Adrenal gland (tissue), 12 donors: Measurements from ENCODE around the gene TMEM245. TPM values are rescaled to one million over a fixed set of nuclear protein-coding genes. Genes with fewer than 3 reads are reported as not detected.

Experiments used
- DNase-seq, 7 donors: peaks; one replicate each; pipeline ENCODE4 v3.0.0-alpha.2; 2019 to 2020
- H3K27ac ChIP-seq, 5 donors: fragments of 200-600 bp; sonication (generic) in 4 of 5; 1 replicate in 3 of 5; 2 replicates in 2 of 5; pipeline versions ENCODE4 v1.5.1 to v1.8.0; 2016 to 2020; ENCODE audit warnings: mild to moderate bottlenecking in 1 of 5
- H3K27me3 ChIP-seq: fragments of 200-600 bp; 2 replicates; pipeline ENCODE4 v1.8.0; 2021
- H3K36me3 ChIP-seq, 2 donors: fragments of 200-600 bp; replicated peaks in 1 of 2; 1 replicate in 1 of 2; 2 replicates in 1 of 2; pipeline versions ENCODE4 v1.5.1 to v1.8.0; 2018 to 2022
- H3K4me1 ChIP-seq, 2 donors: fragments of 200-600 bp; replicated peaks in 1 of 2; 1 replicate in 1 of 2; 2 replicates in 1 of 2; pipeline versions ENCODE4 v1.5.1 to v1.8.0; 2018 to 2021
- H3K4me3 ChIP-seq, 4 donors: fragments of 200-600 bp; sonication (generic) in 3 of 4; one replicate each; pipeline ENCODE4 v1.5.1; 2016 to 2018
- H3K9me3 ChIP-seq, 3 donors: fragments of 200-600 bp; sonication (generic) in 1 of 3; replicated peaks in 1 of 3; 1 replicate in 2 of 3; 2 replicates in 1 of 3; pipeline versions ENCODE4 v1.5.1 to v1.8.0; 2016 to 2021
- CTCF ChIP-seq, 6 experiments: fragments of 450-650 bp in 4 of 6; fragments of 200-600 bp in 2 of 6; sonication (generic) in 1 of 6; IDR thresholded peaks; 1 replicate in 5 of 6; 2 replicates in 1 of 6; pipeline versions ENCODE4 v1.5.1 to v1.8.0; 2016 to 2021; ENCODE audit warnings: antibody characterized with exemption in 6 of 6, mild to moderate bottlenecking in 2 of 6, moderate library complexity in 1 of 6
- POLR2A ChIP-seq, 2 donors: fragments of 450-650 bp; IDR thresholded peaks; one replicate each; pipeline ENCODE4 v1.6.1; 2017; ENCODE audit warnings: antibody characterized with exemption in 2 of 2, mild to moderate bottlenecking in 2 of 2, moderate library complexity in 1 of 2
- WGBS, 4 donors: extraction: QIAGEN DNeasy Blood & Tissue Kit in 2 of 4; methylation state at CpG; one replicate each; pipeline versions ENCODE4 v1.1.5 to v1.1.7; 2013 to 2017; 5-methylcytosine and 5-hydroxymethylcytosine counted together
- intact Hi-C, 2 donors: fragments of 100-400 bp; cut with DNase I; formaldehyde crosslinking; loops; one replicate each; pipeline versions ENCODE4 v1.14.1 to v1.15.0; 2022 to 2023
- polyA plus RNA-seq, 3 donors: library from polyadenylated mRNA; stranded (reverse); fragments of 200-250 nt in 2 of 3; fragments of 350-450 nt in 1 of 3; fragmentation: Illumina TruSeq in 1 of 3; extraction: RNeasy Lipid Tissue Mini Kit (QIAGEN cat#74804) in 1 of 3; gene quantifications; one replicate each; pipeline ENCODE4 v1.2.3, GENCODE V29; 2013 to 2014
- total RNA-seq, 9 donors: library from RNA; depleted of rRNA in 4 of 9; stranded (reverse); fragments of >200 nt in 4 of 9; fragments of 120-200 nt in 1 of 9; fragmentation: NEBNext Ultra II Directional in 1 of 9; extraction: Animal tissue kit (Norgen Biotek cat#: 25700) in 1 of 9; gene quantifications; one replicate each; pipeline versions ENCODE4 v1.1.0 to v1.2.4, GENCODE V29; 2013 to 2023
- donor health status: healthy with polysubstance abuse.
- donor health status: Bipolar disorder and iron deficiency.
- donor health status: DM: yes; HTN: yes; CAD: no.
- donor health status: DM: no; HTN: no; CAD: no.
- donor health status: DM: no; HTN: no; CAD: no.
- donor health status: DM: yes; HTN: yes; CAD: no.

Gene TMEM245
- total and polyA plus RNA-seq, 12 donors, result 23.6 to 363 (median 143) TPM

- Histone ChIP-seq H3K4me3 (no peak overlapping the region), H3K27ac (peak overlapping the region in 4 of 5 donors; percentile 33 to 56 (median 36)), H3K27me3 (no peaks in the 10 kb centered on the region), H3K9me3 (no peaks in the 10 kb centered on the region), H3K4me1 (peaks cover 11 to 53% of the 10 kb centered on the region in 2 donors), H3K36me3 (peaks cover 0 to 20% of the 10 kb centered on the region in 2 donors)
- DNase-seq, result no peak
- 91 to 92% (median 92%) methylated on average over 6 of the region's 6 CpGs for WGBS, 4 donors
- no peak for TF ChIP-seq CTCF (IDR thresholded peaks at IDR 0.05)
- no peak for TF ChIP-seq POLR2A (IDR thresholded peaks at IDR 0.05)
- intact Hi-C loops, result no loop called here
Observed at GRCh38 chr9:109033941-109034700, 85.6 kb downstream of the TMEM245 start.

DNA sequence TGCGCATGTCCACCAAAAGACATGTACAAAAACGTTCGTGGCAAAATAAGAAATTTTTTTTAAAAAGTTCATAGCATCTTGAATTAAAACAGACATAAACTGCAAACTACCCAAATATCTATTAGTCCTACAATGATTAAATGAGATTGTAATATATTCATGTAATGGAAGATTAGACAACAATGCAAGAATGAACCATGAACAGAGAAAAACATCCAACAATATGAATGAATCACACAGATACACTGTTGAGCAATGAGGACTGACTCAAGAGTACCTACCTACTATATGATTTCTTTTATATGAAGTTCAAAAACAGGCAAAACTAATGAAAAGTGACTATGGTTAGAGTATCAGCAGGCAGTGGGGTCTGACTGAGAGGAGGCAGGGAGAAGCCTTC lies 88.5 kb downstream of the TMEM245 start:
- H3K9me3 ChIP-seq, result no peaks in the 10 kb centered on the region
- peaks cover under 1 to 36% of the 10 kb centered on the region in 2 donors for H3K4me1 ChIP-seq
- no peak overlapping the region for H3K27ac ChIP-seq
- H3K4me3 ChIP-seq, result no peak overlapping the region
- TF ChIP-seq CTCF (IDR thresholded peaks at IDR 0.05) (no peak), POLR2A (IDR thresholded peaks at IDR 0.05) (no peak)
- intact Hi-C loops, result no loop called here
- H3K27me3 ChIP-seq, result no peaks in the 10 kb centered on the region
- WGBS, 4 donors, result 92 to 93% (median 93%) methylated on average over 3 of the region's 3 CpGs
- H3K36me3 ChIP-seq, result peaks cover 0 to 20% of the 10 kb centered on the region in 2 donors
- DNase-seq, result no peak

DNA sequence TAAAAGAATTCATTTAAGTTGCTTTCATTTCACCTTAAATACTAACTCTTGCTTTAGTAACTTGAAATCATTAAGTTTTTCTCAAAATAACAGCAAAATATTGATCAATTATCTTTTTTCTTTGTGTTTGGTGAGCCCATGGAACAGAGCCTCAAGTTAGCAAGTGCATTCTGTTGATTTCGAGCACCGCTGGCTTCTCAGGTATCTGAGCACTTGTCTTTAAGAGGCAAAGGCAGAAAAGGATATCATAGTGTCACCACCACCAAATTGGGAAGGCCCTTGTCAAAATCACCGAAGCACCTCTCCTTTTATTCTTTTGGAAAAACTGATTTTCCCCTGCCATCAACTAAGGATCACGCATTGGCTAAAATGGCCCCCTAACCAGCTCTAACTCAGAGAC lies 89.3 kb downstream of the TMEM245 start:
- peaks cover 3 to 34% of the 10 kb centered on the region in 2 donors for H3K4me1 ChIP-seq
- 89 to 97% (median 96%) methylated on average over 4 of the region's 4 CpGs for WGBS, 4 donors
- DNase-seq, result no peak
- no peak overlapping the region for H3K4me3 ChIP-seq
- H3K9me3 ChIP-seq, result no peaks in the 10 kb centered on the region
- intact Hi-C loops, result no loop called here
- H3K27me3 ChIP-seq, result no peaks in the 10 kb centered on the region
- H3K27ac ChIP-seq, result no peak overlapping the region
- H3K36me3 ChIP-seq, result peaks cover 0 to 20% of the 10 kb centered on the region in 2 donors
- no peak for TF ChIP-seq CTCF (IDR thresholded peaks at IDR 0.05)
- TF ChIP-seq POLR2A (IDR thresholded peaks at IDR 0.05), result no peak

- H3K4me3 ChIP-seq, result no peak overlapping the region
- no peaks in the 10 kb centered on the region for H3K9me3 ChIP-seq
- H3K36me3 ChIP-seq, result peaks cover 0 to 17% of the 10 kb centered on the region in 2 donors
- H3K27me3 ChIP-seq, result no peaks in the 10 kb centered on the region
- no peak overlapping the region for H3K27ac ChIP-seq
- H3K4me1 ChIP-seq, result peaks cover 16 to 32% of the 10 kb centered on the region in 2 donors
- DNase-seq, result no peak
- 93 to 98% (median 94%) methylated on average over 4 of the region's 4 CpGs for WGBS, 4 donors
- TF ChIP-seq POLR2A (IDR thresholded peaks at IDR 0.05), result no peak
- no peak for TF ChIP-seq CTCF (IDR thresholded peaks at IDR 0.05)
- intact Hi-C loops, result no loop called here
Observed at GRCh38 chr9:109028457-109028856, 91.3 kb downstream of the TMEM245 start.
